Pancreas (tissue), 10 donors: ENCODE results near the gene CHADL. TPM values are rescaled to one million over a fixed set of nuclear protein-coding genes. Genes with fewer than 3 reads are reported as not detected.
"Not testable (repeated sequence)": the region's sequence is repeated elsewhere in the genome, so short reads cannot be mapped to it uniquely, and the experiment has no call there.

Experiments used
- ATAC-seq, 4 donors: fragments of 200-7000 bp; cut with Tn5 transposase; one replicate each; pipeline versions ENCODE4 v1.8.0 to v1.9.1; 2020; ENCODE audit warnings: mild to moderate bottlenecking in 4 of 4, moderate library complexity in 4 of 4
- DNase-seq, 6 donors: peaks; one replicate each; pipeline ENCODE4 v3.0.0-alpha.2; 2020
- FAIRE-seq: peaks from 2 replicates; lab custom pipeline; 2012; peaks lifted over from hg19 to GRCh38; lab: Jason Lieb, UNC
- H3K27ac ChIP-seq, 4 donors: fragments of 200-600 bp; sonication (generic); 1 replicate in 3 of 4; 2 replicates in 1 of 4; pipeline versions ENCODE4 v1.5.0 to v1.8.0; 2020
- H3K27me3 ChIP-seq, 4 donors: fragments of 200-600 bp; one replicate each; pipeline ENCODE4 v1.8.0; 2021
- H3K36me3 ChIP-seq, 3 donors: fragments of 200-600 bp; sonication (generic) in 1 of 3; one replicate each; pipeline versions ENCODE4 v1.5.0 to v1.8.0; 2020 to 2021
- H3K4me1 ChIP-seq, 3 donors: fragments of 200-600 bp; one replicate each; pipeline ENCODE4 v1.8.0; 2021
- H3K4me3 ChIP-seq, 4 donors: fragments of 200-600 bp; sonication (generic) in 2 of 4; one replicate each; pipeline versions ENCODE4 v1.5.0 to v1.8.0; 2020 to 2021
- H3K9me3 ChIP-seq, 4 donors: fragments of 200-600 bp; one replicate each; pipeline ENCODE4 v1.8.0; 2021
- CTCF ChIP-seq, 4 donors: fragments of 200-600 bp; sonication (generic) in 3 of 4; IDR thresholded peaks; one replicate each; pipeline versions ENCODE4 v1.5.0 to v1.8.0; 2021; ENCODE audit warnings: antibody characterized with exemption in 4 of 4
- WGBS, 2 donors: extraction: QIAGEN DNeasy Blood & Tissue Kit; methylation state at CpG; one replicate each; pipeline ENCODE4 v1.1.7; 2013; 5-methylcytosine and 5-hydroxymethylcytosine counted together
- intact Hi-C, 3 donors: fragments of 100-400 bp; cut with DNase I; formaldehyde crosslinking; loops; one replicate each; pipeline versions ENCODE4 v1.11.1 to v1.14.2; 2022
- microRNA-seq, 2 donors: library from miRNA; unstranded; fragments of <30 nt; microRNA quantifications; one replicate each; pipeline versions ENCODE4 to v1.1.0, GENCODE V29; 2019 to 2020
- polyA plus RNA-seq, 2 donors: library from polyadenylated mRNA; stranded (reverse); fragments of 200-250 nt; gene quantifications; one replicate each; pipeline ENCODE4 v1.2.3, GENCODE V29; 2013
- total RNA-seq, 6 donors: library from RNA; stranded (reverse); fragmentation: NEBNext Ultra II Directional in 4 of 6; extraction: Animal tissue kit (Norgen Biotek cat#: 25700) in 4 of 6; gene quantifications; one replicate each; pipeline versions ENCODE4 v1.2.1 to v1.2.4, GENCODE V29; 2021 to 2023
- donor health status: healthy with polysubstance abuse.
- donor health status: DM: no; HTN: no; CAD: no; lungs with moderate emphysema.
- donor health status: DM: no; HTN: no; CAD: no.
- donor health status: control.
- donor health status: control.
- donor health status: Bipolar disorder and iron deficiency.
- donor health status: DM: yes; HTN: yes; CAD: no.
- donor health status: DM: no; HTN: no; CAD: no.
- donor health status: DM: no; HTN: no; CAD: no.
- donor health status: DM: yes; HTN: yes; CAD: no.

The CHADL gene
- total and polyA plus RNA-seq, 8 donors: 0.95 to 4.9 (median 2.2) TPM

- H3K4me1 ChIP-seq: no peaks in the 10 kb centered on the region
- TF ChIP-seq CTCF (IDR thresholded peaks at IDR 0.05): no peak
- peak in 1 of 4 donors; percentile 44 for ATAC-seq
- H3K9me3 ChIP-seq: no peaks in the 10 kb centered on the region
- 84 to 89% methylated on average over 15 of the region's 15 CpGs for WGBS, 2 donors
- H3K36me3 ChIP-seq: peaks cover 11 to 28% (median 20%) of the 10 kb centered on the region in 3 donors
- H3K27me3 ChIP-seq: no peaks in the 10 kb centered on the region
- DNase-seq: no peak
- no peak overlapping the region for H3K4me3 ChIP-seq
- FAIRE-seq: no peak
- intact Hi-C loops: no loop called here
- H3K27ac ChIP-seq: no peak overlapping the region
Observed at GRCh38 chr22:41181349-41182241, 59.1 kb downstream of the CHADL start.

- intact Hi-C loops: no loop called here
- FAIRE-seq (no peak), DNase-seq (no peak), ATAC-seq (no peak)
- Histone ChIP-seq H3K27ac (no peak overlapping the region), H3K4me1 (no peaks in the 10 kb centered on the region), H3K9me3 (no peaks in the 10 kb centered on the region), H3K4me3 (no peak overlapping the region), H3K27me3 (no peaks in the 10 kb centered on the region), H3K36me3 (peaks cover 11 to 35% (median 26%) of the 10 kb centered on the region in 3 donors)
- TF ChIP-seq CTCF (IDR thresholded peaks at IDR 0.05): no peak
- WGBS, 2 donors: 85 to 87% methylated on average over 3 of the region's 3 CpGs
Observed at GRCh38 chr22:41180926-41181325, 59.8 kb downstream of the CHADL start.

GRCh38 chr22:41180362-41180761, 60.4 kb downstream of the CHADL start:
- intact Hi-C loops, FAIRE-seq, H3K4me1 ChIP-seq, H3K9me3 ChIP-seq, H3K27ac ChIP-seq, H3K4me3 ChIP-seq, DNase-seq, H3K27me3 ChIP-seq, ATAC-seq: not testable (repeated sequence)
- WGBS, 2 donors: 94 to 97% methylated on average over 6 of the region's 6 CpGs
- peaks cover 11 to 41% (median 31%) of the 10 kb centered on the region in 3 donors for H3K36me3 ChIP-seq

Small RNA genes within 50 kb of the gene (microRNA-seq; reads per million reads assigned to microRNA genes)
- gene MIR6889: 0 to 0.29 reads per million in 2 donors

Other genes with a start within 250 kb of the CHADL start
- 10 to 100 TPM; 19.3 to 39.7 (median 24.9) TPM for gene EP300, start 148.3 kb downstream of the CHADL start, total RNA-seq
- 10 to 100 TPM in 1 of 2 donors, 1 to 10 TPM in 1; 10.0 to 17.5 TPM for gene EP300, start 148.3 kb downstream of the CHADL start, polyA plus RNA-seq
- gene L3MBTL2, start 35.6 kb downstream of the CHADL start, total RNA-seq: 10 to 100 TPM in 2 of 6 donors, 1 to 10 TPM in 4; 7.9 to 13.2 (median 9.4) TPM
- 10 to 100 TPM; 11.9 to 15.9 TPM for gene L3MBTL2, start 35.6 kb downstream of the CHADL start, polyA plus RNA-seq
- 10 to 100 TPM; 26.8 to 42.2 (median 30.6) TPM for gene RANGAP1, start 45.3 kb upstream of the CHADL start, total RNA-seq
- gene RANGAP1, start 45.3 kb upstream of the CHADL start, polyA plus RNA-seq: 10 to 100 TPM; 68.2 to 87.9 TPM
- gene ZC3H7B, start 60.6 kb upstream of the CHADL start, total RNA-seq: 10 to 100 TPM; 20.9 to 46.8 (median 27.0) TPM
- gene ZC3H7B, start 60.6 kb upstream of the CHADL start, polyA plus RNA-seq: 10 to 100 TPM; 24.7 to 36.3 TPM
- gene TEF, start 141.0 kb upstream of the CHADL start, total RNA-seq: 10 to 100 TPM in 5 of 6 donors, 1 to 10 TPM in 1; 8.3 to 19.6 (median 17.6) TPM
- 10 to 100 TPM in 1 of 2 donors, 1 to 10 TPM in 1; 8.8 to 18.7 TPM for gene TEF, start 141.0 kb upstream of the CHADL start, polyA plus RNA-seq
- gene TOB2, start 205.9 kb upstream of the CHADL start, total RNA-seq: 10 to 100 TPM; 11.0 to 30.5 (median 19.9) TPM
- gene TOB2, start 205.9 kb upstream of the CHADL start, polyA plus RNA-seq: 10 to 100 TPM; 12.6 to 15.9 TPM
- 10 to 100 TPM in 5 of 6 donors, 1 to 10 TPM in 1; 8.8 to 18.6 (median 16.2) TPM for gene PHF5A, start 227.8 kb upstream of the CHADL start, total RNA-seq
- gene PHF5A, start 227.8 kb upstream of the CHADL start, polyA plus RNA-seq: 10 to 100 TPM; 22.1 to 29.7 TPM
- 10 to 100 TPM; 34.2 to 53.1 (median 40.8) TPM for gene ACO2, start 228.2 kb upstream of the CHADL start, total RNA-seq
- 10 to 100 TPM; 19.2 to 33.2 TPM for gene ACO2, start 228.2 kb upstream of the CHADL start, polyA plus RNA-seq